GM21360 (cell line): ENCODE results near the gene DCUN1D3.

ENCODE experiments used
- ATAC-seq: cut with Tn5 transposase; IDR thresholded peaks from one replicate; pipeline ENCODE4 v1.9.1; 2021; ENCODE audit warnings: mild to moderate bottlenecking, moderate library complexity; ENCODE audit not compliant: unreplicated experiment

Gene DCUN1D3

GRCh38 chr16:20920091-20920490 lies 19.9 kb upstream of the DCUN1D3 start:
- ATAC-seq, result no peak

- ATAC-seq, result no peak
Observed at GRCh38 chr16:20918486-20919239, 18.5 kb upstream of the DCUN1D3 start.

GRCh38 chr16:20916942-20917341 lies 16.8 kb upstream of the DCUN1D3 start:
- no peak for ATAC-seq

GRCh38 chr16:20916289-20916688 lies 16.1 kb upstream of the DCUN1D3 start:
- no peak for ATAC-seq

- ATAC-seq, result no peak
Observed at GRCh38 chr16:20911361-20911760, 11.2 kb upstream of the DCUN1D3 start.

- no peak for ATAC-seq
Observed at GRCh38 chr16:20910781-20911321, 10.7 kb upstream of the DCUN1D3 start.

- no peak for ATAC-seq
Observed at GRCh38 chr16:20906341-20907255, 6.4 kb upstream of the DCUN1D3 start.

GRCh38 chr16:20905576-20905975 lies 5.4 kb upstream of the DCUN1D3 start:
- ATAC-seq, result no peak

- no peak for ATAC-seq
Observed at GRCh38 chr16:20904507-20905081, 4.4 kb upstream of the DCUN1D3 start.

GRCh38 chr16:20903899-20904506 lies 3.8 kb upstream of the DCUN1D3 start:
- no peak for ATAC-seq

- ATAC-seq, result no peak
Observed at GRCh38 chr16:20903116-20903898, 3.1 kb upstream of the DCUN1D3 start.

- no peak for ATAC-seq
Observed at GRCh38 chr16:20902426-20902825, 2.3 kb upstream of the DCUN1D3 start.

- no peak for ATAC-seq
Observed at GRCh38 chr16:20901436-20902112, 1.4 kb upstream of the DCUN1D3 start.

GRCh38 chr16:20901068-20901435 lies 894 bp upstream of the DCUN1D3 start:
- ATAC-seq, result no peak

GRCh38 chr16:20899477-20900298 lies 470 bp downstream of the DCUN1D3 start:
- ATAC-seq, result no peak

- ATAC-seq, result no peak
Observed at GRCh38 chr16:20899071-20899470, 1.1 kb downstream of the DCUN1D3 start.

- ATAC-seq, result no peak
Observed at GRCh38 chr16:20897922-20898321, 2.2 kb downstream of the DCUN1D3 start.

GRCh38 chr16:20897253-20897897 lies 2.8 kb downstream of the DCUN1D3 start:
- ATAC-seq, result no peak
